Panc1 (cell line): Measurements from ENCODE around the gene FAT1. TPM values are rescaled to one million over a fixed set of nuclear protein-coding genes. Genes with fewer than 3 reads are reported as not detected.
"Not testable (repeated sequence)": the region's sequence is repeated elsewhere in the genome, so short reads cannot be mapped to it uniquely, and the experiment has no call there.

ENCODE experiments used
- ATAC-seq: fragments of 200-7000 bp; cut with Tn5 transposase; 2 replicates; pipeline ENCODE4 v1.9.1; 2020; ENCODE audit warnings: mild to moderate bottlenecking, moderate library complexity
- BruUV-seq: library from RNA; stranded (reverse); fragments of 400-500 nt; replicated peaks from 2 replicates; lab custom pipeline; 2021; lab: Mats Ljungman, UMichigan
- CTCF ChIA-PET: fragments of 300-600 bp; sonication (Branson Sonifier 250); formaldehyde crosslinking; loops from one replicate; lab custom pipeline; 2022; ENCODE audit warnings: antibody characterized with exemption; lab: Charles Lee
- POLR2A ChIA-PET: fragments of 300-600 bp; sonication (Branson Sonifier 250); formaldehyde crosslinking; loops from one replicate; lab custom pipeline; 2022; ENCODE audit warnings: antibody characterized with exemption; lab: Charles Lee
- DNase-seq: peaks from one replicate; pipeline ENCODE4 v3.0.0-alpha.2; 2010; ENCODE audit warnings: low read depth, low spot score
- H3K27ac ChIP-seq: 2 replicates; pipeline ENCODE4 v1.5.1; 2011; ENCODE audit warnings: mild to moderate bottlenecking, low read length, inconsistent platforms
- H3K27me3 ChIP-seq: fragments of 200-500 bp; sonication (Bioruptor generic); 2 replicates; pipeline ENCODE4 v1.6.0; 2014; ENCODE audit warnings: low read length, inconsistent platforms; ENCODE audit not compliant: control insufficient read depth, insufficient read depth
- H3K36me3 ChIP-seq: fragments of 200-500 bp; sonication (Bioruptor generic); 2 replicates; pipeline ENCODE4 v1.5.1; 2014; ENCODE audit warnings: inconsistent platforms, mild to moderate bottlenecking, low read length, moderate library complexity; ENCODE audit not compliant: control insufficient read depth, insufficient read depth
- H3K4me1 ChIP-seq: 2 replicates; pipeline ENCODE4 v1.5.1; 2011; ENCODE audit warnings: inconsistent platforms, mild to moderate bottlenecking, low read length, moderate library complexity; ENCODE audit not compliant: control insufficient read depth, insufficient read depth
- H3K4me3 ChIP-seq, 2 experiments: 2 replicates each; pipeline ENCODE4 v1.5.1; 2011 to 2012; ENCODE audit warnings: low read depth in 2 of 2, low read length in 2 of 2, mild to moderate bottlenecking in 2 of 2, inconsistent platforms in 1 of 2, moderate library complexity in 1 of 2
- H3K9me3 ChIP-seq: fragments of 200-500 bp; sonication (Bioruptor generic); 2 replicates; pipeline ENCODE4 v1.5.1; 2014; ENCODE audit warnings: low read depth, mild to moderate bottlenecking, inconsistent platforms, low read length, moderate library complexity; ENCODE audit not compliant: control insufficient read depth, insufficient read depth
- CTCF ChIP-seq: fragments of 450-650 bp; IDR thresholded peaks from 2 replicates; pipeline ENCODE4 v1.5.1; 2017; ENCODE audit warnings: mild to moderate bottlenecking
- POLR2AphosphoS5 ChIP-seq: IDR thresholded peaks from 2 replicates; pipeline ENCODE4 v1.6.1; 2012; ENCODE audit warnings: mild to moderate bottlenecking, low read depth, low read length, moderate library complexity
- REST ChIP-seq, 2 experiments: IDR thresholded peaks; 2 replicates each; pipeline ENCODE4 v1.6.1; 2011 to 2012; ENCODE audit warnings: low read depth in 2 of 2, control low read depth in 1 of 2, low read length in 1 of 2, mild to moderate bottlenecking in 1 of 2, moderate library complexity in 1 of 2; ENCODE audit not compliant: insufficient read depth in 1 of 2
- SIN3A ChIP-seq: IDR thresholded peaks from 2 replicates; pipeline ENCODE4 v1.6.1; 2012; ENCODE audit warnings: low read depth, mild to moderate bottlenecking, low read length, moderate library complexity, borderline replicate concordance; ENCODE audit not compliant: insufficient read depth
- TCF7L2 ChIP-seq: IDR thresholded peaks from 2 replicates; pipeline ENCODE4 v1.6.1; 2011; ENCODE audit warnings: mild to moderate bottlenecking, low read depth, low read length, inconsistent platforms
- in situ Hi-C: cut with HindIII; loops from 2 replicates; pipeline ENCODE4 v1.10.0; 2016; ENCODE audit warnings: low sequenced_read_pairs, low pct_unique_long_range_greater_than_20kb
- intact Hi-C: fragments of 100-400 bp; cut with micrococcal nuclease; formaldehyde crosslinking; loops from one replicate; pipeline ENCODE4 v1.10.0; 2022; ENCODE audit not compliant: unreplicated experiment
- total RNA-seq: library from RNA; stranded (reverse); gene quantifications from one replicate; pipeline ENCODE4 v1.2.1, GENCODE V29; 2021; ENCODE audit not compliant: unreplicated experiment

Gene FAT1
- total RNA-seq, 1 experiment from 2014 or later: 288 TPM

- Histone ChIP-seq H3K27me3 (no peaks in the 10 kb centered on the region), H3K9me3 (no peaks in the 10 kb centered on the region), H3K4me1 (peaks cover 19% of the 10 kb centered on the region), H3K27ac (no peak overlapping the region), H3K4me3 (no peak overlapping the region), H3K36me3 (peaks cover 12% of the 10 kb centered on the region)
- ATAC-seq (no peak), DNase-seq (no peak)
- in situ Hi-C loops: no loop called here
- no TSS peak for BruUV-seq
- ChIA-PET POLR2A (no interaction called here), CTCF (no interaction called here)
- TF ChIP-seq POLR2AphosphoS5 (no peak), SIN3A (no peak), TCF7L2 (no peak), REST (IDR thresholded peaks at IDR 0.05; ENCODE audit: insufficient read depth in 1 of 2, low read depth in 2 of 2, low read length in 1 of 2) (no peak), CTCF (no peak)
- intact Hi-C loops: no loop called here
Observed at GRCh38 chr4:186660403-186660802, 63.3 kb downstream of the FAT1 start.

- Histone ChIP-seq H3K27ac (no peak overlapping the region), H3K27me3 (no peaks in the 10 kb centered on the region), H3K4me1 (peaks cover 19% of the 10 kb centered on the region), H3K4me3 (no peak overlapping the region), H3K9me3 (no peaks in the 10 kb centered on the region), H3K36me3 (peaks cover 12% of the 10 kb centered on the region)
- intact Hi-C loops: no loop called here
- no peak for DNase-seq
- CTCF ChIA-PET: no interaction called here
- BruUV-seq: no TSS peak
- TF ChIP-seq CTCF: no peak
- TF ChIP-seq POLR2AphosphoS5: no peak
- no peak for TF ChIP-seq TCF7L2
- TF ChIP-seq REST (IDR thresholded peaks at IDR 0.05; ENCODE audit: insufficient read depth in 1 of 2, low read depth in 2 of 2, low read length in 1 of 2): no peak
- TF ChIP-seq SIN3A: no peak
- POLR2A ChIA-PET: no interaction called here
- in situ Hi-C loops: no loop called here
- ATAC-seq: no peak
Observed at GRCh38 chr4:186659935-186660334, 63.7 kb downstream of the FAT1 start.

- BruUV-seq, H3K4me3 ChIP-seq, H3K27ac ChIP-seq, ATAC-seq, POLR2A ChIA-PET, in situ Hi-C loops, DNase-seq, H3K9me3 ChIP-seq, CTCF ChIA-PET, H3K27me3 ChIP-seq, intact Hi-C loops: not testable (repeated sequence)
- Histone ChIP-seq H3K36me3 (peaks cover 12% of the 10 kb centered on the region), H3K4me1 (peaks cover 22% of the 10 kb centered on the region)
Observed at GRCh38 chr4:186659456-186659855, 64.2 kb downstream of the FAT1 start.
